SK-N-SH (cell line): ENCODE data around the gene BORCS5. TPM values are rescaled to one million over a fixed set of nuclear protein-coding genes. Genes with fewer than 3 reads are reported as not detected.

Experiments
- CTCF ChIA-PET: fragments of 300-600, 350-600 bp; formaldehyde crosslinking; extraction: SDS; loops from one replicate; lab custom pipeline; 2021; lab: Yijun Ruan, JAX
- POLR2A ChIA-PET: fragments of 350-600 bp; sonication (Branson Sonifier 250); formaldehyde crosslinking; extraction: SDS; loops from one replicate; lab custom pipeline; 2020; ENCODE audit warnings: antibody characterized with exemption, inconsistent platforms; lab: Yijun Ruan, JAX
- DNase-seq: peaks from one replicate; pipeline ENCODE4 v3.0.0; 2012
- H2AFZ ChIP-seq: fragments of 200-600 bp; sonication (generic); 2 replicates; pipeline ENCODE4 v1.8.1; 2016; ENCODE audit warnings: antibody characterized with exemption, mild to moderate bottlenecking, low read depth
- H3F3A ChIP-seq: fragments of 200-600 bp; sonication (generic); replicated peaks from 2 replicates; pipeline ENCODE3; 2016; ENCODE audit warnings: antibody characterized with exemption, mild to moderate bottlenecking; ENCODE audit not compliant: insufficient read depth
- H3K27ac ChIP-seq, 2 experiments: fragments of 200-500 bp in 1 of 2; fragments of 200-600 bp in 1 of 2; sonication (Bioruptor generic) in 1 of 2; sonication (generic), shearing (Covaris generic) in 1 of 2; 2 replicates each; pipeline versions ENCODE4 v1.5.1 to v1.6.1; 2014 to 2016; ENCODE audit warnings: low read depth in 2 of 2, inconsistent platforms in 1 of 2, low read length in 1 of 2, mild to moderate bottlenecking in 1 of 2, mixed read lengths in 1 of 2
- H3K27me3 ChIP-seq: fragments of 200-600 bp; sonication (generic), shearing (Covaris generic); 2 replicates; pipeline ENCODE4 v1.6.1; 2016; ENCODE audit warnings: mixed run types; ENCODE audit not compliant: insufficient read depth
- H3K36me3 ChIP-seq, 2 experiments: fragments of 200-500 bp in 1 of 2; fragments of 200-600 bp in 1 of 2; sonication (Bioruptor generic) in 1 of 2; sonication (generic) in 1 of 2; replicated peaks in 1 of 2; 2 replicates each; pipeline versions ENCODE3 to v1.5.1; 2014 to 2016; ENCODE audit warnings: low read length in 1 of 2, mild to moderate bottlenecking in 1 of 2; ENCODE audit not compliant: insufficient read depth in 2 of 2, control insufficient read depth in 1 of 2
- H3K4me1 ChIP-seq, 2 experiments: fragments of 200-500 bp in 1 of 2; fragments of 200-600 bp in 1 of 2; sonication (Bioruptor generic) in 1 of 2; sonication (generic), shearing (Covaris generic) in 1 of 2; 2 replicates each; pipeline versions ENCODE4 v1.5.1 to v1.6.1; 2014 to 2016; ENCODE audit warnings: low read depth in 1 of 2, low read length in 1 of 2, mixed run types in 1 of 2; ENCODE audit not compliant: insufficient read depth in 2 of 2, control insufficient read depth in 1 of 2
- H3K4me2 ChIP-seq: fragments of 200-600 bp; sonication (generic), shearing (Covaris generic); 2 replicates; pipeline ENCODE4 v1.6.1; 2017; ENCODE audit warnings: mixed run types
- H3K4me3 ChIP-seq, 2 experiments: fragments of 200-500 bp in 1 of 2; fragments of 200-600 bp in 1 of 2; sonication (Bioruptor generic) in 1 of 2; sonication (generic), shearing (Covaris generic) in 1 of 2; 2 replicates each; pipeline versions ENCODE4 v1.5.1 to v1.8.1; 2014 to 2016; ENCODE audit warnings: low read depth in 2 of 2, inconsistent platforms in 1 of 2, low read length in 1 of 2, mild to moderate bottlenecking in 1 of 2, mixed read lengths in 1 of 2, moderate library complexity in 1 of 2
- H3K79me2 ChIP-seq: fragments of 200-600 bp; sonication (generic); 2 replicates; pipeline ENCODE4 v1.8.1; 2017; ENCODE audit warnings: mild to moderate bottlenecking; ENCODE audit not compliant: insufficient read depth
- H3K9ac ChIP-seq: fragments of 200-600 bp; sonication (generic); 2 replicates; pipeline ENCODE4 v1.6.1; 2017; ENCODE audit warnings: mixed run types
- H3K9me2 ChIP-seq: fragments of 200-600 bp; sonication (generic); 2 replicates; pipeline ENCODE4 v1.6.1; 2017; ENCODE audit warnings: mixed run types
- H3K9me3 ChIP-seq: fragments of 200-600 bp; sonication (generic); 2 replicates; pipeline ENCODE4 v1.6.1; 2017; ENCODE audit warnings: mixed run types, mild to moderate bottlenecking, moderate library complexity
- H4K20me1 ChIP-seq: fragments of 200-600 bp; sonication (generic); 2 replicates; pipeline ENCODE4 v1.6.1; 2017; ENCODE audit warnings: mild to moderate bottlenecking, mixed run types; ENCODE audit not compliant: insufficient read depth
- CTCF ChIP-seq: fragments of 200-600 bp; sonication (generic); IDR thresholded peaks from 2 replicates; pipeline ENCODE4 v1.6.1; 2017; ENCODE audit warnings: antibody characterized with exemption, mild to moderate bottlenecking, moderate library complexity
- EP300 ChIP-seq, 2 experiments: IDR thresholded peaks; 2 replicates each; pipeline versions ENCODE4 v1.4.0 to v1.6.1; 2012; ENCODE audit warnings: borderline replicate concordance in 1 of 2, low read depth in 1 of 2, low read length in 1 of 2
- EZH2phosphoT487 ChIP-seq: fragments of 200-600 bp; sonication (generic); IDR thresholded peaks from 2 replicates; pipeline ENCODE4 v1.6.1; 2017; ENCODE audit warnings: low read depth, mixed run types, mild to moderate bottlenecking, antibody characterized with exemption, moderate library complexity, borderline replicate concordance
- FOXJ3 ChIP-seq: sonication (generic); formaldehyde crosslinking; IDR thresholded peaks from 2 replicates; pipeline ENCODE4 v1.5.1; 2020; ENCODE audit warnings: mild to moderate bottlenecking, missing genetic modification reagents
- FOXM1 ChIP-seq: IDR thresholded peaks from 2 replicates; pipeline ENCODE4 v1.4.0; 2012; ENCODE audit warnings: low read depth, mild to moderate bottlenecking
- MEF2A ChIP-seq: IDR thresholded peaks from 2 replicates; pipeline ENCODE4 v1.4.0; 2012; ENCODE audit warnings: low read depth, borderline replicate concordance
- RAD21 ChIP-seq: IDR thresholded peaks from 2 replicates; pipeline ENCODE4 v1.6.1; 2012; ENCODE audit warnings: mild to moderate bottlenecking, low read length
- RCOR1 ChIP-seq: fragments of 150-350 bp; IDR thresholded peaks from 2 replicates; pipeline ENCODE4 v1.6.1; 2017; ENCODE audit warnings: antibody characterized with exemption, low read length
- RFX5 ChIP-seq: IDR thresholded peaks from 2 replicates; pipeline ENCODE4 v1.6.1; 2012; ENCODE audit warnings: mild to moderate bottlenecking, improper control_type of control experiment, low read length
- SIN3A ChIP-seq: IDR thresholded peaks from 2 replicates; pipeline ENCODE4 v1.6.1; 2012; ENCODE audit warnings: low read depth, mild to moderate bottlenecking, low read length, moderate library complexity, borderline replicate concordance
- SMC3 ChIP-seq: IDR thresholded peaks from 2 replicates; pipeline ENCODE4 v1.6.1; 2012; ENCODE audit warnings: low read depth, low read length, improper control_type of control experiment
- YY1 ChIP-seq: IDR thresholded peaks from 2 replicates; pipeline ENCODE4 v1.4.0; 2012; ENCODE audit warnings: low read depth, mild to moderate bottlenecking
- WGBS: methylation state at CpG from one replicate; pipeline ENCODE4 v1.1.6; 2017; ENCODE audit warnings: low lambda C conversion rate; 5-methylcytosine and 5-hydroxymethylcytosine counted together
- polyA plus RNA-seq, 3 experiments: library from polyadenylated mRNA; depleted of rRNA; stranded (reverse); fragments of >200 nt; gene quantifications; 2 replicates each; pipeline ENCODE4 v1.2.3, GENCODE V29; 2012
- TF ChIP-seq, protein P1 (sequence below): IDR thresholded peaks from 2 replicates; pipeline ENCODE4; 2012
- TF ChIP-seq, protein P2 (sequence below): IDR thresholded peaks from 2 replicates; pipeline ENCODE4 v1.6.1; 2012; ENCODE audit warnings: mild to moderate bottlenecking, low read depth, low read length, moderate library complexity

The BORCS5 gene
- polyA plus RNA-seq, 1 of the 3 experiments (the other 2 are of a cell fraction), result 16.3 TPM

DNA sequence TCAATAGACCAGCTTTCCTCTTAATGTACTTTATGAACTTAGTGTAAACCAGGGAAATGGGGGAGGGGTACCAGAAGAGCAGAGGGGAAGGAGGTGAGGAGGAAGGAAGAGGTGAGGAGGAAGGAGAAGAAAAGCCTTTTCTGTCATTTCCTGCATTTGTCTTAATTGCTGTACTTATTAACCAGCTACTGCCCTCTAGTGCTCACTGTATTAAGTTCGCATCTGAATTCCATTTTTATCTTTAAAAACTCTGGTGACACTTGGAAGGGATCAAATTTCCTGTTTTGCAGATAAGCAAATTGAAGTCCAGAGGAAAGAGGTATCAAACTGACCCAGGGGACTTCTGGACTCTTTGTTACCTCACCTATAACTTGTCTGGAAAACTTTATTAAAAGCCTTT lies 29.1 kb upstream of the BORCS5 start:
- Histone ChIP-seq H3K36me3 (no peaks in the 10 kb centered on the region), H3K79me2 (no peaks in the 10 kb centered on the region), H3F3A (peaks cover 4% of the 10 kb centered on the region), H3K27me3 (no peaks in the 10 kb centered on the region), H3K4me1 (peaks cover 0 to 5% of the 10 kb centered on the region in 2 experiments; a peak in 2 of 4 replicates), H3K4me3 (no peak overlapping the region; a peak in 1 of 4 replicates), H3K9me2 (no peaks in the 10 kb centered on the region), H2AFZ (no peak overlapping the region), H3K4me2 (no peak overlapping the region), H4K20me1 (no peaks in the 10 kb centered on the region), H3K27ac (no peak overlapping the region), H3K9me3 (no peaks in the 10 kb centered on the region), H3K9ac (no peak overlapping the region)
- peak; percentile 67 for TF ChIP-seq SMC3
- peak; percentile 91 for TF ChIP-seq RAD21
- no peak for TF ChIP-seq EZH2phosphoT487
- TF ChIP-seq FOXJ3 (CRISPR knock-in tag), result no peak
- peak; percentile 84 for TF ChIP-seq CTCF
- CTCF ChIA-PET, result interaction anchor here (0.6 to 5.1 kb wide), 44 partner anchors 8 to 781 kb away, joined by 3 to 107 read pairs (median 4); partner anchors contain the start of genes LRP6 and MANSC1
- POLR2A ChIA-PET, result interaction anchor here (1.5 kb wide), 1 partner anchor 61 kb away, joined by 5 read pairs; the partner anchor contains the start of gene LRP6
- 0% methylated on average over 1 of the region's 1 CpG for WGBS
- DNase-seq, result peak; percentile 64

DNA sequence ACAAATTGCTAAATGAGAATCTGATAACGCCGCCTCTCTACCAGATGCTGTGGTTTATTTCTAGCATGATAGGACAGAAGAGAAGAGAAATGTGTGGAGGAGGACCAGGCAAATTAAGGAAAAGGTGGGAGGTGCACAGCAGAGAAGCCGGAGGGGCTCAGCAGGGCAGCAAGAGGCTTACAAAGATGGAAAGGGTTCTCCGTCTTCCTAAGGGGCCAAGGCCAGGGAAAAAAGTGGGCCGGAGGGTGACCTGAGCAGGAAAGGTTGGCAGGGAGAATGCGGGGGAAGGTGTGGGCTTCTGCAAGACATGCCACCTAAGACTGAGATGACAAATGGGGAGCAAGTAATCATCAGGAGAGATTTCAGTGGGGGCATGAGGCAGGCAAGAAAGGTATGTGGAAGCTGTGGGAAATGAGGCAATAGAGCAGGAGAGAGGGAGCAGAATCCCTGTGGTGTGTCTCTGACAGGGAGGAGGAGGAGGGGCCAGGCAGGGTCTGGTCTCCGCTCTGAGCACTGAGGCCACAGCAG lies 25.6 kb upstream of the BORCS5 start:
- H3K9me3 ChIP-seq, result no peaks in the 10 kb centered on the region
- no peaks in the 10 kb centered on the region for H4K20me1 ChIP-seq
- H3K4me1 ChIP-seq, result peaks cover 4 to 5% of the 10 kb centered on the region in 2 experiments; a peak in 2 of 4 replicates
- 90% methylated on average over 7 of the region's 7 CpGs for WGBS
- H3K79me2 ChIP-seq, result no peaks in the 10 kb centered on the region
- peaks cover 10% of the 10 kb centered on the region for H3F3A ChIP-seq
- ChIA-PET CTCF (interaction anchor here (0.9 to 3.2 kb wide), 5 partner anchors 12 to 298 kb away, joined by 3 to 15 read pairs (median 3); no protein-coding TSS in a partner anchor), POLR2A (no interaction called here)
- no peaks in the 10 kb centered on the region for H3K27me3 ChIP-seq
- no peak overlapping the region for H3K9ac ChIP-seq
- no peak overlapping the region for H2AFZ ChIP-seq
- H3K4me2 ChIP-seq, result no peak overlapping the region
- no peaks in the 10 kb centered on the region for H3K9me2 ChIP-seq
- no peak overlapping the region for H3K27ac ChIP-seq
- TF ChIP-seq YY1, result no peak
- TF ChIP-seq SIN3A, result no peak
- H3K4me3 ChIP-seq, result no peak overlapping the region
- no peak for DNase-seq
- H3K36me3 ChIP-seq, result no peaks in the 10 kb centered on the region

DNA sequence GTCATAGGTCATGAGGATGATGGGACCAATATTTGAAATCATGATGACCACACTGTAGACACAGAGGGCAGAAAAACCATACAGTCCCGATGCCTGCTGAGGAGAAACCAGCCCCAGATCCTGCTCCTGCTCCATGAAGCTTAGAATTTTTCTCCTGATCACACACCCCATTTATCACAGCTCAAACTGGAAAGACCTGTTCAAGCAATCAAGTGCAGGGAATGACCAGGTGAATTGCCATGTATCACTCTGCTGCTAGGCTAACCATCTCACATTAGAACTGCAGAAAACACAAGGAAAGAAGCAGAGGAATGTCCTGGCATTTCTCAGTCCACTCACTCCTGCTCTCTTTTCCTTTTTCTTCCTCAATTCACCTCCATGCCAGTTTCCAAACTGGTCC lies 25.0 kb upstream of the BORCS5 start:
- no peak overlapping the region for H3K4me2 ChIP-seq
- no peaks in the 10 kb centered on the region for H4K20me1 ChIP-seq
- H2AFZ ChIP-seq, result no peak overlapping the region
- no peak overlapping the region for H3K4me3 ChIP-seq
- 92% methylated on average over 1 of the region's 1 CpG for WGBS
- no peak for DNase-seq
- H3K27me3 ChIP-seq, result no peaks in the 10 kb centered on the region
- POLR2A ChIA-PET, result no interaction called here
- no peaks in the 10 kb centered on the region for H3K36me3 ChIP-seq
- H3K9me2 ChIP-seq, result no peaks in the 10 kb centered on the region
- peaks cover 4 to 5% of the 10 kb centered on the region in 2 experiments; a peak in 2 of 4 replicates for H3K4me1 ChIP-seq
- H3K27ac ChIP-seq, result no peak overlapping the region
- H3K9ac ChIP-seq, result no peak overlapping the region
- H3F3A ChIP-seq, result peaks cover 10% of the 10 kb centered on the region
- CTCF ChIA-PET, result interaction anchor here (0.9 to 3.2 kb wide), 4 partner anchors 11 to 298 kb away, joined by 3 to 15 read pairs (median 3); no protein-coding TSS in a partner anchor
- no peaks in the 10 kb centered on the region for H3K79me2 ChIP-seq
- H3K9me3 ChIP-seq, result no peaks in the 10 kb centered on the region
- TF ChIP-seq SMC3, result no peak
- TF ChIP-seq, protein P1, sequence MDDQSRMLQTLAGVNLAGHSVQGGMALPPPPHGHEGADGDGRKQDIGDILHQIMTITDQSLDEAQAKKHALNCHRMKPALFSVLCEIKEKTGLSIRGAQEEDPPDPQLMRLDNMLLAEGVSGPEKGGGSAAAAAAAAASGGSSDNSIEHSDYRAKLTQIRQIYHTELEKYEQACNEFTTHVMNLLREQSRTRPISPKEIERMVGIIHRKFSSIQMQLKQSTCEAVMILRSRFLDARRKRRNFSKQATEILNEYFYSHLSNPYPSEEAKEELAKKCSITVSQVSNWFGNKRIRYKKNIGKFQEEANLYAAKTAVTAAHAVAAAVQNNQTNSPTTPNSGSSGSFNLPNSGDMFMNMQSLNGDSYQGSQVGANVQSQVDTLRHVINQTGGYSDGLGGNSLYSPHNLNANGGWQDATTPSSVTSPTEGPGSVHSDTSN, result no peak
- no peak for TF ChIP-seq FOXM1
- TF ChIP-seq MEF2A, result no peak
- TF ChIP-seq RCOR1, result no peak
- no peak for TF ChIP-seq RFX5
- no peak for TF ChIP-seq EP300 (IDR thresholded peaks at IDR 0.05; ENCODE audit: borderline replicate concordance in 1 of 2, low read depth in 1 of 2, low read length in 1 of 2)
- TF ChIP-seq, protein P2, sequence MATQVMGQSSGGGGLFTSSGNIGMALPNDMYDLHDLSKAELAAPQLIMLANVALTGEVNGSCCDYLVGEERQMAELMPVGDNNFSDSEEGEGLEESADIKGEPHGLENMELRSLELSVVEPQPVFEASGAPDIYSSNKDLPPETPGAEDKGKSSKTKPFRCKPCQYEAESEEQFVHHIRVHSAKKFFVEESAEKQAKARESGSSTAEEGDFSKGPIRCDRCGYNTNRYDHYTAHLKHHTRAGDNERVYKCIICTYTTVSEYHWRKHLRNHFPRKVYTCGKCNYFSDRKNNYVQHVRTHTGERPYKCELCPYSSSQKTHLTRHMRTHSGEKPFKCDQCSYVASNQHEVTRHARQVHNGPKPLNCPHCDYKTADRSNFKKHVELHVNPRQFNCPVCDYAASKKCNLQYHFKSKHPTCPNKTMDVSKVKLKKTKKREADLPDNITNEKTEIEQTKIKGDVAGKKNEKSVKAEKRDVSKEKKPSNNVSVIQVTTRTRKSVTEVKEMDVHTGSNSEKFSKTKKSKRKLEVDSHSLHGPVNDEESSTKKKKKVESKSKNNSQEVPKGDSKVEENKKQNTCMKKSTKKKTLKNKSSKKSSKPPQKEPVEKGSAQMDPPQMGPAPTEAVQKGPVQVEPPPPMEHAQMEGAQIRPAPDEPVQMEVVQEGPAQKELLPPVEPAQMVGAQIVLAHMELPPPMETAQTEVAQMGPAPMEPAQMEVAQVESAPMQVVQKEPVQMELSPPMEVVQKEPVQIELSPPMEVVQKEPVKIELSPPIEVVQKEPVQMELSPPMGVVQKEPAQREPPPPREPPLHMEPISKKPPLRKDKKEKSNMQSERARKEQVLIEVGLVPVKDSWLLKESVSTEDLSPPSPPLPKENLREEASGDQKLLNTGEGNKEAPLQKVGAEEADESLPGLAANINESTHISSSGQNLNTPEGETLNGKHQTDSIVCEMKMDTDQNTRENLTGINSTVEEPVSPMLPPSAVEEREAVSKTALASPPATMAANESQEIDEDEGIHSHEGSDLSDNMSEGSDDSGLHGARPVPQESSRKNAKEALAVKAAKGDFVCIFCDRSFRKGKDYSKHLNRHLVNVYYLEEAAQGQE, result no peak
- no peak for TF ChIP-seq SIN3A
